GM18511 (cell line): ENCODE results near the gene PLSCR3.
"Not testable (repeated sequence)": the region's sequence is repeated elsewhere in the genome, so short reads cannot be mapped to it uniquely, and the experiment has no call there.

Experiments used
- ATAC-seq: cut with Tn5 transposase; IDR thresholded peaks from one replicate; pipeline ENCODE4 v1.9.1; 2021; ENCODE audit warnings: mild to moderate bottlenecking, moderate library complexity; ENCODE audit not compliant: unreplicated experiment

PLSCR3 gene

GRCh38 chr17:7382901-7383300 is 11.4 kb downstream of the PLSCR3 start:
- ATAC-seq: no peak

- ATAC-seq: no peak
Measured at GRCh38 chr17:7380855-7381683, 13.3 kb downstream of the PLSCR3 start, which contains the start of gene TNK1. Gene TNK1 (plus strand): TSS chr17:7381089. CDS start chr17:7382927, 1,838 bp downstream.

GRCh38 chr17:7380321-7380720 is 14.0 kb downstream of the PLSCR3 start:
- no peak for ATAC-seq

- no peak for ATAC-seq
Measured at GRCh38 chr17:7379134-7379533, 15.2 kb downstream of the PLSCR3 start.

- no peak for ATAC-seq
Measured at GRCh38 chr17:7374353-7374752, 20.0 kb downstream of the PLSCR3 start.

GRCh38 chr17:7370853-7371252 is 23.5 kb downstream of the PLSCR3 start:
- ATAC-seq: no peak

GRCh38 chr17:7369825-7370224 is 24.5 kb downstream of the PLSCR3 start:
- ATAC-seq: no peak

GRCh38 chr17:7368599-7368994 is 25.7 kb downstream of the PLSCR3 start:
- ATAC-seq: not testable (repeated sequence)

- no peak for ATAC-seq
Measured at GRCh38 chr17:7367918-7368598, 26.3 kb downstream of the PLSCR3 start.

- no peak for ATAC-seq
Measured at GRCh38 chr17:7367083-7367482, 27.2 kb downstream of the PLSCR3 start.

- not testable (repeated sequence) for ATAC-seq
Measured at GRCh38 chr17:7365963-7366362, 28.4 kb downstream of the PLSCR3 start.

GRCh38 chr17:7363311-7363710 is 31.0 kb downstream of the PLSCR3 start:
- ATAC-seq: no peak

GRCh38 chr17:7361906-7362305 is 32.4 kb downstream of the PLSCR3 start:
- ATAC-seq: no peak

GRCh38 chr17:7357381-7357780 is 36.9 kb downstream of the PLSCR3 start:
- ATAC-seq: no peak

- no peak for ATAC-seq
Measured at GRCh38 chr17:7356756-7357155, 37.6 kb downstream of the PLSCR3 start.

- ATAC-seq: no peak
Measured at GRCh38 chr17:7356072-7356549, 38.2 kb downstream of the PLSCR3 start.

- ATAC-seq: no peak
Measured at GRCh38 chr17:7355573-7355972, 38.8 kb downstream of the PLSCR3 start.

- ATAC-seq: no peak
Measured at GRCh38 chr17:7355053-7355452, 39.3 kb downstream of the PLSCR3 start, which contains the start of gene TMEM95. Gene TMEM95 (plus strand): TSS chr17:7355156. CDS start chr17:7355205, 49 bp downstream.

GRCh38 chr17:7354262-7354843 is 40.0 kb downstream of the PLSCR3 start:
- no peak for ATAC-seq

GRCh38 chr17:7352910-7353635 is 41.3 kb downstream of the PLSCR3 start:
- ATAC-seq: no peak

- ATAC-seq: no peak
Measured at GRCh38 chr17:7352503-7352889, 41.8 kb downstream of the PLSCR3 start.
